WERI-Rb-1 (cell line): ENCODE measurements around the gene RTN4.

ENCODE experiments used
- DNase-seq: peaks from one replicate; pipeline ENCODE4 v3.0.0-alpha.2; 2020
- H3K27ac ChIP-seq: fragments of 250-450 bp; sonication (Bioruptor Pico); 2 replicates; pipeline ENCODE4 v1.5.1; 2020; ENCODE audit warnings: mild to moderate bottlenecking, moderate library complexity
- H3K27me3 ChIP-seq: fragments of 250-450 bp; sonication (Bioruptor Pico); 2 replicates; pipeline ENCODE4 v1.5.1; 2021; ENCODE audit warnings: mild to moderate bottlenecking, low read depth, moderate library complexity; ENCODE audit not compliant: insufficient read depth, severe bottlenecking
- H3K36me3 ChIP-seq: fragments of 250-450 bp; sonication (Bioruptor Pico); 2 replicates; pipeline ENCODE4 v1.5.1; 2020; ENCODE audit warnings: mild to moderate bottlenecking, moderate library complexity
- H3K4me3 ChIP-seq: 2 replicates; pipeline ENCODE4 v1.5.1; 2011; ENCODE audit warnings: low read depth, mild to moderate bottlenecking, control low read depth, low read length
- H3K9me3 ChIP-seq: fragments of 250-450 bp; sonication (Bioruptor Pico); 2 replicates; pipeline ENCODE4 v1.5.1; 2021; ENCODE audit warnings: mild to moderate bottlenecking, moderate library complexity; ENCODE audit not compliant: severe bottlenecking
- CTCF ChIP-seq: IDR thresholded peaks from 2 replicates; pipeline ENCODE4 v1.5.1; 2011; ENCODE audit warnings: low read depth, mild to moderate bottlenecking, control low read depth, inconsistent platforms, low read length

Gene RTN4

DNA sequence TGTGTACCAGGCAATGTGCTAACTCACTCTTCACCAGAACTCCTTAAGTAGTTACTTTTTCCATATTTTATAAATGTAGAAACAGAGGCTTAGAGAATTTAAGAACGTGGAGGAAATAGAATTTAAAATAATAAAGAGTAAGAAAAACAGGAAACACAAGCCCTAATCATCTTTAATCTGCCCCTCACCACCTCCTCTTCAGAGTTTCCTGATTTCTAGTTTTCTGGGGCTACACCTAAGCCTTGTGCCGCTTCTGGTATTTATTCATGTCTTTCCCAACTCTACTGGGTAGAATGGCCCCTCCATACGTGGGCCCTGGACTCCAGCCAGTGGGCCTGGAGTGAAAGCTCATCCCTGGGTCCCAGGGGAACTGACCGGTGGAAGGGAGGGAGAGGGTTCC, 85.4 kb downstream of the RTN4 start:
- TF ChIP-seq CTCF: no peak
- Histone ChIP-seq H3K36me3 (peaks cover under 1% of the 10 kb centered on the region), H3K9me3 (peaks cover 3% of the 10 kb centered on the region), H3K4me3 (no peak overlapping the region), H3K27me3 (no peaks in the 10 kb centered on the region), H3K27ac (no peak overlapping the region)
- no peak for DNase-seq

DNA sequence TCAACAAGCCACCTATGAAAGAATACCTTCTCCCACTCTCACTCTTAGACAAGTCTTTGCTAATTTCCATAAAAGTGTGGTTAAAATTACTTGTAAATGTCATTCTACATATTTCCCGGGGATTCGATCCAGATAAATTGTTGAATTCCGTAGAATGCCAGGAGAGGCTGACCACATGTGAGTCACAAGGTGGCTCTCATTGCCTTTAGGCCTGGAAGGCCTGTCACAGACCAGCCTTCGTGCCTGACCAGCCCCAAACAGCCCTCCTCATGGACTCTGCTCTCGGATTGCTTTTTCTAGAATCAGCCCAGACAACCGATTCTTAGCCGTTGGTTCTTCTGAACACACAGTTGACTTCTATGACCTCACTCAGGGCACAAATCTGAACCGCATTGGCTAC, 86.0 kb downstream of the RTN4 start:
- peaks cover 3% of the 10 kb centered on the region for H3K9me3 ChIP-seq
- no peaks in the 10 kb centered on the region; the same call in none of the 2 replicates for H3K36me3 ChIP-seq
- H3K27ac ChIP-seq: no peak overlapping the region
- H3K4me3 ChIP-seq: no peak overlapping the region
- H3K27me3 ChIP-seq: no peaks in the 10 kb centered on the region
- no peak for TF ChIP-seq CTCF
- DNase-seq: no peak

GRCh38 chr2:54963476-54963875, 86.8 kb downstream of the RTN4 start:
- TF ChIP-seq CTCF: no peak
- Histone ChIP-seq H3K27ac (no peak overlapping the region), H3K36me3 (no peaks in the 10 kb centered on the region; the same call in none of the 2 replicates), H3K4me3 (no peak overlapping the region), H3K9me3 (peaks cover 3% of the 10 kb centered on the region), H3K27me3 (no peaks in the 10 kb centered on the region)
- no peak for DNase-seq

GRCh38 chr2:54962935-54963440, 87.3 kb downstream of the RTN4 start:
- DNase-seq: no peak
- Histone ChIP-seq H3K36me3 (no peaks in the 10 kb centered on the region; the same call in none of the 2 replicates), H3K27me3 (no peaks in the 10 kb centered on the region), H3K27ac (no peak overlapping the region), H3K4me3 (no peak overlapping the region), H3K9me3 (peaks cover 3% of the 10 kb centered on the region)
- TF ChIP-seq CTCF: no peak

- Histone ChIP-seq H3K4me3 (no peak overlapping the region), H3K9me3 (peaks cover 3% of the 10 kb centered on the region), H3K27me3 (no peaks in the 10 kb centered on the region), H3K27ac (no peak overlapping the region), H3K36me3 (no peaks in the 10 kb centered on the region; the same call in none of the 2 replicates)
- no peak for TF ChIP-seq CTCF
- no peak for DNase-seq
Observed at GRCh38 chr2:54962511-54962910, 87.7 kb downstream of the RTN4 start.

- Histone ChIP-seq H3K9me3 (peaks cover 3% of the 10 kb centered on the region), H3K27me3 (no peaks in the 10 kb centered on the region), H3K36me3 (no peaks in the 10 kb centered on the region; the same call in 1 of the 2 replicates), H3K4me3 (no peak overlapping the region), H3K27ac (no peak overlapping the region)
- DNase-seq: no peak
- TF ChIP-seq CTCF: no peak
Observed at GRCh38 chr2:54960164-54960563, 90.1 kb downstream of the RTN4 start.
